ENCODE measurements around the gene UGT1A10.

- TF ChIP-seq KAT8 (CRISPR knock-in tag; IDR thresholded peaks at IDR 0.05): no peak
- TF ChIP-seq ZNF605 (CRISPR knock-in tag; IDR thresholded peaks at IDR 0.05): no peak
- TF ChIP-seq NR3C1 (CRISPR knock-in tag; IDR thresholded peaks at IDR 0.05): no peak
- TF ChIP-seq BRD4 (CRISPR knock-in tag; IDR thresholded peaks at IDR 0.05): no peak
- TF ChIP-seq ASH2L (IDR thresholded peaks at IDR 0.05; ENCODE audit: insufficient read length, low read depth, low read length): no peak
- no peak for TF ChIP-seq JUN (CRISPR knock-in tag; IDR thresholded peaks at IDR 0.05)
These were observed 107.4 kb downstream of the UGT1A10 start for GRCh38 chr2:233743464-233744259.
